Measurements from ENCODE around the gene F8. TPM values are rescaled to one million over a fixed set of nuclear protein-coding genes. Genes with fewer than 3 reads are reported as not detected.
"Not testable (repeated sequence)": the region's sequence is repeated elsewhere in the genome, so short reads cannot be mapped to it uniquely, and the experiment has no call there.

Gene F8
- total RNA-seq, 1 experiment from 2014 or later, result 2.6 TPM

DNA sequence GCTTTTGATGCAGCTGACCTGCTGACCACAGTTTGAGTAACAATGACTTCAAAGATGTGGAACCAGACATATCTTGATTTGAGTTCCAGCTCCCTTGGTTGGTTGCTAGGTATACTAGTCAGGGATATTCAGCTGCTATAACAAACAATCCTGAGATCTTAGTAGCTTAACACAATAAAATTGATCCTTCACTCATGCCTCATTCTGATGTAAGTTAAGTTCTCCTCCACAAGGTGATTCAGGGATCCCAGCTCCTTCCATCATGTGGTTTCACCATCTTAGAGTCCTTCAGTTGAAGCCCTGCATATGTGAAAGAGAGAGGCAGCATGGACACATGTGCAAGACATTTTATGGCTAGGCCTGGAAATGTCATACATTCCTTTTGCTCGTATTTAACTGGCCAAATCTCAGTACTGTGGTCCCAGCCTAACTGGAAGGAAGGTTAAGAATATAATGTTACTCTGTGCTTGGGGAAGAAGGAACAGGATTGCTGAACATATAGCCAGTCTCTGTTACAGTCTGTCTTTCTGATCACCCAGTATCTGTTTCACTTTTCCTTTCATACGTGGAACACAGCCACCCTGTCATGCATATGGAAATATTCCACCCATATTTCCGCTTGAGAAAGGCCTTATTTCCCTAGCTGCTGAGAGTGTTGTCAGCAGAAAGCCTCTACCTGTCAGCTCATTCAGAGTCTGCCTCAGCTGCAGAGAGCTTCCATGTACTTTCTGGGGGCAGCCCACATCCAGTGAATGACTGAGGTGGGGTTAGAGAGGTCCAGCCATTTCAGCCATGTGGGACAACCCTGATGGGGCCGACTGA, 195.1 kb downstream of the F8 start:
- DNase-seq (ENCODE audit: low read depth, low spot score), result no peak
- Histone ChIP-seq H3K9me2 (ENCODE audit: insufficient read depth) (no peaks in the 10 kb centered on the region), H3K27ac (ENCODE audit: low read depth, low read length) (no peak overlapping the region), H3K79me2 (ENCODE audit: insufficient read depth, low read length) (no peaks in the 10 kb centered on the region), H3K9me3 (ENCODE audit: control insufficient read depth in 1 of 2, insufficient read depth in 1 of 2, low read depth in 1 of 2, low read length in 2 of 2) (no peaks in the 10 kb centered on the region), H3K27me3 (ENCODE audit: insufficient read depth, low read length) (no peaks in the 10 kb centered on the region), H3K4me1 (ENCODE audit: control insufficient read depth in 1 of 2, insufficient read depth in 2 of 2, low read length in 2 of 2) (no peaks in the 10 kb centered on the region), H4K20me1 (ENCODE audit: insufficient read depth) (no peaks in the 10 kb centered on the region), H3K36me3 (ENCODE audit: control insufficient read depth in 1 of 2, insufficient read depth in 2 of 2, low read length in 2 of 2) (no peaks in the 10 kb centered on the region), H3K4me3 (replicated peaks in 1 of 2; ENCODE audit: low read depth in 1 of 2, low read length in 2 of 2) (no peak overlapping the region), H2AFZ (ENCODE audit: low read depth, low read length, poor library complexity, severe bottlenecking) (no peak overlapping the region), H3K4me2 (ENCODE audit: low read length) (no peak overlapping the region), H3K9ac (ENCODE audit: low read length) (no peak overlapping the region)
- intact Hi-C loops (cut with micrococcal nuclease), result no loop called here
- ChIA-PET POLR2A (no interaction called here), RAD21 (ENCODE audit: low non-redundant PET in 1 of 2, low total read pairs in 2 of 2, uncharacterized antibody in 2 of 2, unreplicated experiment in 2 of 2) (no interaction called here), CTCF (no interaction called here)
- no peak for TF ChIP-seq JUND (IDR thresholded peaks at IDR 0.05)
- ATAC-seq, result no peak
- no TSS peak for BruUV-seq (replicated peaks)

DNA sequence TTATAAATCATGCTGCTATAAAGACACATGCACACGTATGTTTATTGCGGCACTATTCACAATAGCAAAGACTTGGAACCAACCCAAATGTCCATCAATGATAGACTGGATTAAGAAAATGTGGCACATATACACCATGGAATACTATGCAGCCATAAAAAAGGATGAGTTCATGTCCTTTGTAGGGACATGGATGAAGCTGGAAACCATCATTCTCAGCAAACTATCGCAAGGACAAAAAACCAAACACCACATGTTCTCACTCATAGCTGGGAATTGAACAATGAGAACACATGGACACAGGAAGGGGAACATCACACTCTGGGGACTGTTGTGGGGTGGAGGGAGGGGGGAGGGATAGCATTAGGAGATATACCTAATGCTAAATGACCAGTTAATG, 196.9 kb downstream of the F8 start:
- H3K27ac ChIP-seq (ENCODE audit: low read depth, low read length); H2AFZ ChIP-seq (ENCODE audit: low read depth, low read length, poor library complexity, severe bottlenecking); H3K9me3 ChIP-seq (ENCODE audit: control insufficient read depth in 1 of 2, insufficient read depth in 1 of 2, low read depth in 1 of 2, low read length in 2 of 2); H3K27me3 ChIP-seq (ENCODE audit: insufficient read depth, low read length); CTCF ChIA-PET; POLR2A ChIA-PET; RAD21 ChIA-PET (ENCODE audit: low non-redundant PET in 1 of 2, low total read pairs in 2 of 2, uncharacterized antibody in 2 of 2, unreplicated experiment in 2 of 2); BruUV-seq (replicated peaks); H3K36me3 ChIP-seq (ENCODE audit: control insufficient read depth in 1 of 2, insufficient read depth in 2 of 2, low read length in 2 of 2); intact Hi-C loops (cut with micrococcal nuclease); H3K9me2 ChIP-seq (ENCODE audit: insufficient read depth); H4K20me1 ChIP-seq (ENCODE audit: insufficient read depth); DNase-seq (ENCODE audit: low read depth, low spot score); H3K4me1 ChIP-seq (ENCODE audit: control insufficient read depth in 1 of 2, insufficient read depth in 2 of 2, low read length in 2 of 2); H3K4me3 ChIP-seq (replicated peaks in 1 of 2; ENCODE audit: low read depth in 1 of 2, low read length in 2 of 2); H3K9ac ChIP-seq (ENCODE audit: low read length); ATAC-seq; H3K79me2 ChIP-seq (ENCODE audit: insufficient read depth, low read length); H3K4me2 ChIP-seq (ENCODE audit: low read length): not testable (repeated sequence)

DNA sequence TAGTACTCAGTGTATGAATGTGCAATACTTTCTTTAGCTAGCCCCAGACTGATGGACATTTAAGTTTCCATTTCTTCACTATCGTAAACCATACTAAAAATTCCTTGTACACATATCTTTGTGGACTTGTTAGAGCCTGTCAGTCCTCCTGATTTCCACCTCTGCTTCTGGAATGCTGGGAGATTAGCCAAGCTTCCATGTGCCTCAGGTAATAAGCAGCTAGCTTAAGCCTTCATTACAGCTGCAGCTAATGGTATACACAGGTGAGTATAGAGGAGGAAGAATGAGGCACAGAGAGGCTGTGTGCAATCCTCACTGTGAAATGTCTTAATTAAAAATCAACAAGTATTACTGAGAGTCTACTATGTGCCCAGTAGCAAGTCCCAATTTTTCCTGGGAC, 197.9 kb downstream of the F8 start:
- POLR2A ChIA-PET, result no interaction called here
- Histone ChIP-seq H4K20me1 (ENCODE audit: insufficient read depth) (no peaks in the 10 kb centered on the region), H3K4me3 (replicated peaks in 1 of 2; ENCODE audit: low read depth in 1 of 2, low read length in 2 of 2) (no peak overlapping the region), H3K4me1 (ENCODE audit: control insufficient read depth in 1 of 2, insufficient read depth in 2 of 2, low read length in 2 of 2) (no peaks in the 10 kb centered on the region), H3K9me2 (ENCODE audit: insufficient read depth) (no peaks in the 10 kb centered on the region), H3K9ac (ENCODE audit: low read length) (no peak overlapping the region), H3K27me3 (ENCODE audit: insufficient read depth, low read length) (no peaks in the 10 kb centered on the region), H3K36me3 (ENCODE audit: control insufficient read depth in 1 of 2, insufficient read depth in 2 of 2, low read length in 2 of 2) (no peaks in the 10 kb centered on the region), H3K27ac (ENCODE audit: low read depth, low read length) (no peak overlapping the region), H2AFZ (ENCODE audit: low read depth, low read length, poor library complexity, severe bottlenecking) (no peak overlapping the region), H3K4me2 (ENCODE audit: low read length) (no peak overlapping the region), H3K79me2 (ENCODE audit: insufficient read depth, low read length) (no peaks in the 10 kb centered on the region), H3K9me3 (ENCODE audit: control insufficient read depth in 1 of 2, insufficient read depth in 1 of 2, low read depth in 1 of 2, low read length in 2 of 2) (no peaks in the 10 kb centered on the region)
- CTCF ChIA-PET, result no interaction called here
- no TSS peak for BruUV-seq (replicated peaks)
- no peak for DNase-seq (ENCODE audit: low read depth, low spot score)
- ATAC-seq, result no peak
- intact Hi-C loops (cut with micrococcal nuclease), result no loop called here
- RAD21 ChIA-PET (ENCODE audit: low non-redundant PET in 1 of 2, low total read pairs in 2 of 2, uncharacterized antibody in 2 of 2, unreplicated experiment in 2 of 2), result no interaction called here
- TF ChIP-seq, protein P1, sequence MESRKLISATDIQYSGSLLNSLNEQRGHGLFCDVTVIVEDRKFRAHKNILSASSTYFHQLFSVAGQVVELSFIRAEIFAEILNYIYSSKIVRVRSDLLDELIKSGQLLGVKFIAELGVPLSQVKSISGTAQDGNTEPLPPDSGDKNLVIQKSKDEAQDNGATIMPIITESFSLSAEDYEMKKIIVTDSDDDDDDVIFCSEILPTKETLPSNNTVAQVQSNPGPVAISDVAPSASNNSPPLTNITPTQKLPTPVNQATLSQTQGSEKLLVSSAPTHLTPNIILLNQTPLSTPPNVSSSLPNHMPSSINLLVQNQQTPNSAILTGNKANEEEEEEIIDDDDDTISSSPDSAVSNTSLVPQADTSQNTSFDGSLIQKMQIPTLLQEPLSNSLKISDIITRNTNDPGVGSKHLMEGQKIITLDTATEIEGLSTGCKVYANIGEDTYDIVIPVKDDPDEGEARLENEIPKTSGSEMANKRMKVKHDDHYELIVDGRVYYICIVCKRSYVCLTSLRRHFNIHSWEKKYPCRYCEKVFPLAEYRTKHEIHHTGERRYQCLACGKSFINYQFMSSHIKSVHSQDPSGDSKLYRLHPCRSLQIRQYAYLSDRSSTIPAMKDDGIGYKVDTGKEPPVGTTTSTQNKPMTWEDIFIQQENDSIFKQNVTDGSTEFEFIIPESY (IDR thresholded peaks at IDR 0.05; ENCODE audit: extremely low read depth, insufficient replicate concordance, low read length), result no peak
- TF ChIP-seq SRF (IDR thresholded peaks at IDR 0.05; ENCODE audit: low read depth) (no peak), POLR2AphosphoS5 (IDR thresholded peaks at IDR 0.05; ENCODE audit: low read depth, low read length) (no peak), EZH2phosphoT487 (IDR thresholded peaks at IDR 0.05; ENCODE audit: borderline replicate concordance) (no peak), ELF1 (IDR thresholded peaks at IDR 0.05; ENCODE audit: borderline replicate concordance, low read depth) (no peak)
- TF ChIP-seq, protein P2, sequence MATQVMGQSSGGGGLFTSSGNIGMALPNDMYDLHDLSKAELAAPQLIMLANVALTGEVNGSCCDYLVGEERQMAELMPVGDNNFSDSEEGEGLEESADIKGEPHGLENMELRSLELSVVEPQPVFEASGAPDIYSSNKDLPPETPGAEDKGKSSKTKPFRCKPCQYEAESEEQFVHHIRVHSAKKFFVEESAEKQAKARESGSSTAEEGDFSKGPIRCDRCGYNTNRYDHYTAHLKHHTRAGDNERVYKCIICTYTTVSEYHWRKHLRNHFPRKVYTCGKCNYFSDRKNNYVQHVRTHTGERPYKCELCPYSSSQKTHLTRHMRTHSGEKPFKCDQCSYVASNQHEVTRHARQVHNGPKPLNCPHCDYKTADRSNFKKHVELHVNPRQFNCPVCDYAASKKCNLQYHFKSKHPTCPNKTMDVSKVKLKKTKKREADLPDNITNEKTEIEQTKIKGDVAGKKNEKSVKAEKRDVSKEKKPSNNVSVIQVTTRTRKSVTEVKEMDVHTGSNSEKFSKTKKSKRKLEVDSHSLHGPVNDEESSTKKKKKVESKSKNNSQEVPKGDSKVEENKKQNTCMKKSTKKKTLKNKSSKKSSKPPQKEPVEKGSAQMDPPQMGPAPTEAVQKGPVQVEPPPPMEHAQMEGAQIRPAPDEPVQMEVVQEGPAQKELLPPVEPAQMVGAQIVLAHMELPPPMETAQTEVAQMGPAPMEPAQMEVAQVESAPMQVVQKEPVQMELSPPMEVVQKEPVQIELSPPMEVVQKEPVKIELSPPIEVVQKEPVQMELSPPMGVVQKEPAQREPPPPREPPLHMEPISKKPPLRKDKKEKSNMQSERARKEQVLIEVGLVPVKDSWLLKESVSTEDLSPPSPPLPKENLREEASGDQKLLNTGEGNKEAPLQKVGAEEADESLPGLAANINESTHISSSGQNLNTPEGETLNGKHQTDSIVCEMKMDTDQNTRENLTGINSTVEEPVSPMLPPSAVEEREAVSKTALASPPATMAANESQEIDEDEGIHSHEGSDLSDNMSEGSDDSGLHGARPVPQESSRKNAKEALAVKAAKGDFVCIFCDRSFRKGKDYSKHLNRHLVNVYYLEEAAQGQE (IDR thresholded peaks at IDR 0.05; ENCODE audit: low read depth), result no peak
